IPS-NIHi7 (cell line): ENCODE results near the gene MSRB3.

Experiments used
- DNase-seq: peaks from one replicate; pipeline ENCODE4 v3.0.0; 2012; ENCODE audit warnings: mixed read lengths; ENCODE audit errors: extremely low spot score

MSRB3 gene

GRCh38 chr12:65325183-65325582, 46.7 kb downstream of the MSRB3 start:
- no peak for DNase-seq

DNA sequence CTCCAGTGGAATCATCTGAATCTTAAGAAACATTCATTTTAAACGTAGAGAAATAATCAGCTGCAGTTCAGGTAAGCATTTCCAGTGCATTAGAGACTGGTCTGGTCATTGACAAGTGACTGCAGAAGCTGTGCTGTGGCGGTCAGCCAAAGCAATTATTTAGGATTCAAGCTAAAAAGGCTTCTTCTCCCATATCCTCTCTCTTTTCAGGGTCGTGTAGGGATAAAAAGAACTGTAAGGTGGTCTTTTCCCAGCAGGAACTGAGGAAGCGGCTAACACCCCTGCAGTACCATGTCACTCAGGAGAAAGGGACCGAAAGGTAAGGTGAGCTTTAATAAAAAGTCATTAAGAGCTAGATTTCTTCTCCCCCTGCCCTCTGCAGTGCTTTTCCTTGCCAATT, 48.1 kb downstream of the MSRB3 start:
- DNase-seq, result no peak

- no peak for DNase-seq
These were observed 49.0 kb downstream of the MSRB3 start for GRCh38 chr12:65327207-65328076.

DNA sequence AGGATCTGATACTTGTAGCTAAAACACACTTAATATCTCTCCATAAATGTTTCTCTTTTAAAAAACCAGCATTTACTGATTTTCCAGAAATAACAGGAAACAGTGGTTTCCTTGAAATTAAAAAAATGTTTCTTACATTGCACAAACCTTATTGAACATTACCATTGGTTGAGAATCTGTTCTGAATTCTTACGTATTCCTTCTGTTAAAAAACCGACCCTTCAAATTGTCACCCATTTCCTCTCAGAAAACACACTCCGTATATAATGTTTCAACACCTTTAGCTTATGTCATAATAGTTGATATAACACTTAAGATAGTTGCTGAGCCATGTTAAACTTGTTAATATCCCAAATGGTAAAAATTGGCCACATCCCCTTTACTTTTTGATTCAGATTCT, 51.2 kb downstream of the MSRB3 start:
- no peak for DNase-seq

DNA sequence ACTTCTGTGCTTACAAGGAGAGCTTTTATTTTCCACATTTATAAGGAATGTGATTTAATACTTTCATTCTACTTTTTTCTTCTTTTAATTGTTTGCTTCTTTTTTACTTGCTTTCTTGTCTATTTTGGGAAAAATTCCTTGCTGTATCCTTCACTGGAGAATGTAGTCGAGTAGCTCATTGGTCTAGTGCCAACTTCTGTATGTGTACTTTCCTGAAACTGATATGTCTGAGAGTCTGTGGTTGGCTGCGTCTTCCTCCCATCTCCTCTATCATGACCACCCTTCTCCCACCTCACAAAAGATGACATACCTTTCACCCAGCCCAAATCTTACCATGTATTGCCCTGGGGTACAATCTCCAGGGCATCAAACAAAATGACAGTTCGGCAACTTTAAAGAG, 51.8 kb downstream of the MSRB3 start:
- no peak for DNase-seq

- DNase-seq, result no peak
These were observed 53.0 kb downstream of the MSRB3 start for GRCh38 chr12:65331456-65331855.

GRCh38 chr12:65333649-65334048, 55.2 kb downstream of the MSRB3 start:
- no peak for DNase-seq

GRCh38 chr12:65334521-65334920, 56.0 kb downstream of the MSRB3 start:
- no peak for DNase-seq

DNA sequence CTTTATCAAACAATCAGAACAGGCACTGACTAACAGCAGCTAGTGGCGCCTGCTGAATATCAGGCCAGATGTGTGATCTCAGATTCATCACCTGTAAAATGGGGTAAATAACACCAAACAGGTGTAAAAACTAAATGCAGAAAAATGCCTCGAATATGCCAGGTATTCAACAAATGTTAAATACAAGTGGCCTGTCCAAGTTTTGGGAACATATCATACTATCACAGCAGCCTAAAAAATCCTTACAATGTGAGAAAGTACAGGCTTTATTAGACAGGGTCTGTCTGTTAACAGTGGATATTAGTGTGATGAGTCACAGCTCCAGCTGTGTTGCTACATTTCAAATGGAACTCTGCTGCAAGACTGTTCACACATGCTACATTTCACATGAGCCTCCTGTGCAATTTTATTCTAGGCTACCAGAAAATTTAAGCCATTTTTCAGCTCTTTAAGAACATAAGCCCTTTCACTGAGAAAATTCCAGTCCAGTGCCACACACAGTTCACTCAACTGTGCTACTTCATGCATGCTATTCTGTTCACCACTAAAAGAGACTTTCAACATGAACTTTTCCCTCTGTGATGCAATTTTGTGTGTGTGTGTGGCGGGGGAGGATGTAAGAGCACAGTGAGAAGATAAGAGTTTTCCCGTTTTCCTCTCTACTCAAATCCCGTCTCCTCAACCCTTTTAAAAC, 56.7 kb downstream of the MSRB3 start:
- no peak for DNase-seq

GRCh38 chr12:65335981-65336380, 57.5 kb downstream of the MSRB3 start:
- DNase-seq, result no peak

DNA sequence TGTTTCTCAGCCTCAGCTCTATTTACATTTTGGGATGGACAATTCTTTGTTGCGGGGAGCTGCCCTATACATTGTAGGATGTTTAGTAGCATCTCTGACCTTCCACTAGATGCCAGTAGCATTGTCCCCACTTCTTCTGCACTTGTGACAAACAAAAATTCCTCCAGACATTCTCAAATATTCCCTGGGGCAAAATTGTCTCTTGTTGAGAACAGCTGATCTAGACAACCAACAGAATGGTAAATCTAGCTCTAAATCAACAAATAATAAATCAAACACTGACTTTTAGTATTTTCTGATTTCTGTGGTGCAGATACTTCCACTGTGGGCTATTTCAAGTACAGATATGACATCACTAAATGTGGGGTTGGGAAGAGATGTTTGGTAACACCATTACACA, 60.7 kb downstream of the MSRB3 start:
- no peak for DNase-seq

DNA sequence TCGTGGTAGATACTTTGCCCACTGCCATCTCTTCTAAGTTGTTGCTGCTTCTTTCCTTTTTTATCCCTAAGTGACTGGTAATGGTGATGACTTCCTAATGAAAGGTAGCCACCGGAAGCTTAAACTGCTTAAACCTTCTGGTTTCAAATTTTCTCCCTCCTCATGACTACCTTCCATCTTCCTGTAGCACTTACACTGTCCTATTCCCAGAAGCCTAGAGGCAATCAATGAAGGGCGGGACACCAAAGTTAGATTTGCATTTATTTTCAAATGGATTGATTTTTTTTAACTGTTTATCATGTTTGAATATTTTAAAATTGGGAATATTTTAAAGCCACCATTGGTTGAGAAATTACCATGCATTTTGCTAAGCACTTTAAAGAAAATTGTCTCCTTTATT, 64.7 kb downstream of the MSRB3 start:
- DNase-seq, result no peak

GRCh38 chr12:65343801-65344200, 65.3 kb downstream of the MSRB3 start:
- DNase-seq, result no peak

- DNase-seq, result no peak
These were observed 77.0 kb downstream of the MSRB3 start for GRCh38 chr12:65355461-65355860.

DNA sequence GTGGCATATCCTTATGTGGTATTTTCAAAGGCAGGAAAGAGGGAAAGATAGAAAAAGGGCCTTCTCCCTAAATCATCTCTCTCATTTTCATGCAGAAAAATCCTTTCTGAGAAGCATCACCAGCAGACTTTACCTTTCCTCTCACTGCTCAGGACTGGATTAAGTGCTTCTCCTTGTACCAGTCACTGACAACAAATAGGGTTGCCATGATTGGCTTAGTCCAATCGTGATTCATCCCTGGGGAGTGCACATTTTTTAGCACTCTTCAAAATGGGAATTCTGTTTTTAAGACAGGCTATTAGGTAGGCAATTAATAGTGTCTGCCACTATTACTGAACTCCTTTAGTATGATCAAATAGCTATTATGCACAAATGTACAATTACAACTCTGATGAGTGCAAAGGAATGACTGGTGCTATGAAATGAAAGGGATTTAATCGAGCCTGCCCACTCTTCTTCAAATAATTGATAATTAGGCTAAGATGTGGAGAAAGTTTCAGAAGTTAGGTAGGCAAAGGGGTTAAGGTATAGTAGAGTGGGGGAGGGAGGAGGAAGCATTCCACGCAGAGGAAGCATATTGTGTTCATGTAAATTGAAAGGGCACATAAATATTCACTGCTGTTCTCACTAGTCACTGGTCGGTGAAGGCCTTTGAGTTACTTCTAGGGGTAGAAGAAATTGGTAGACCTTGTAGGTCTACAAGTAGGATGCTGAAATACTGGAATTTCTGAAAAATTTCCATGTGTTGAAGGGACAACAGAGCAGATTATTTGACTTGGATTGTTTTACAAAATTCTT, 84.0 kb downstream of the MSRB3 start:
- DNase-seq, result no peak

DNA sequence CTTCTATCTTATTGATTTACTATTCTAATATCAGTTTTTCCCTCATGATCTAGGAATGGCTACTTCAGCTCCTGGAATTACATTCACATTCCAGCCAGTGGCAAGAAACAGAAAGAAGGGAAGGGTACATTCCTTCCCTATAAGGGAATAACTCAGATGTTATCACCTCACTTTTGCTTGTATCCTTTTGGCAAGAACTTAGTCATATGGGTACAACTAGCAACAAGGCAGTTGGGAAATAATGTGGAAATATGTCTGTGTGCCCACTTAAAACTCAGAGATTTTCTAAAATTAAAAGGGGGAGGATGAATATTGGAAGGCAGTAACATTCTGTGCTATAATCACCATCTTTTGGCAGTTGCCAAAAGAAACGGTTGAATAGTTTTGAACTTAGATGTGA, 85.6 kb downstream of the MSRB3 start:
- no peak for DNase-seq

GRCh38 chr12:65367396-65367795, 88.9 kb downstream of the MSRB3 start:
- no peak for DNase-seq

GRCh38 chr12:65368055-65368454, 89.6 kb downstream of the MSRB3 start:
- no peak for DNase-seq

GRCh38 chr12:65372574-65372973, 94.1 kb downstream of the MSRB3 start:
- DNase-seq, result no peak

GRCh38 chr12:65384240-65384639, 105.8 kb downstream of the MSRB3 start:
- no peak for DNase-seq

DNA sequence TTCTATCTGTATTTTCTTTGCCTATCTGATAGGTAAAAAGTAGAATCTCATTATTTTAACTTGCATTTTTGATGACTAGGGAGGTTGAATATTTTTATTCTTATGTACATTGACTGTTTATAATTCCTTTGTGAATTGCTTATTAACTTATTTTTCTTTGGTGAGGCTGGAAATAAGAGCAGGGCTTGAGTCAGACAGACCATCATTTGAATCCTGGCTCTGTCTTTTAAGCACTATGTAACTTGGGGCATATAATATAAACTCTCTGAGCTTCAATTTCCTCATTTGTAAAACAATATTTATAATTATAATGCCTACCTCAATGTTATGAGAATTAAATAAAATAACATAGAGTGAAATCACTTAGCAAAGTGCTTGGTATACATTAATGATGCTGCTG, 108.9 kb downstream of the MSRB3 start:
- no peak for DNase-seq

DNA sequence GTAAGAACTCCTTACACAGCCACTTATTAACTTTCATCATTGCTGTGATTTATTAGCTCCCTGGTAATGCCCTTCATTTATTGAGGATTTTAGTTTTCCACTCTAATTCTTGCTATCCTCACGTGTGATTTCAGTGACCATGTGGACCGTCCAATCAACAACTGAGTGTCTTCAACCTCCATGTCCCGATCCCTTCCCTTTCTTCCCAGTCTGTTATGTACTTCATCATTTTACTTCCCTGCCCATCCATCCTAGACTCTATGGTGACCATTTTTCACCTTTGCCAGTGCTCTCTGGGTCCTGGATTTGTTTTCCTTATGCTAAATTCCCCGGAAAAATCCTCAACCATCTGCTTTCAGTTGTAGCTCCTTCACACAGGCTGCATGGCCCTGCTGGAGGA, 111.0 kb downstream of the MSRB3 start:
- DNase-seq, result no peak

DNA sequence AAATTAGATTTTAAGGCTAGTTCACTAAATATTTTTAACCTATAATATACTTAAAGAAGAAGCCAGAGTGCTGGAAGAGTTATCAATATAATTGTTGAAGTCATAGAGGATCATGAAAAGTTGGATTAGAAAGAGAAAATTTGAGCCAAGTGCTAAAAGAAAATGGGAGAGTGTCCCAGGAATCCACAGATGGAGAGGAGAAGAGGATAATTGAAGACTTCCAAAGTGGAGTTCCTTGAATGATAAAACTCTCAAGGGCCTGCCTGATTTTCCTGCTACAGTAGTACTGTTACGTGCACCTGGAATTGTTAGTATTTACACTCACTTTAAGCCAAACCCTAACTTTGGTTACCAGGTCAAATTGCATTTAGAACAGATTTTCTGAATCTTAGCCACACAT, 113.2 kb downstream of the MSRB3 start:
- no peak for DNase-seq
